ENCODE measurements around the gene NCAM2.

GRCh38 chr21:21387916-21388315, 389.7 kb downstream of the NCAM2 start:
- TF ChIP-seq USF2 (IDR thresholded peaks at IDR 0.05; ENCODE audit: low read depth, low read length) = no peak
- no peak for TF ChIP-seq FOS (IDR thresholded peaks at IDR 0.05; ENCODE audit: low read depth, low read length)
- no peak for TF ChIP-seq RAD21 (IDR thresholded peaks at IDR 0.05; ENCODE audit: low read length)
- no peak for TF ChIP-seq POLR2A (IDR thresholded peaks at IDR 0.05; ENCODE audit: low read depth, low read length)
- no peak for TF ChIP-seq CTCF (conservative IDR thresholded peaks at IDR 0.05; ENCODE audit: low read depth, low read length)
- no peak for TF ChIP-seq MAZ (IDR thresholded peaks at IDR 0.05; ENCODE audit: borderline replicate concordance, low read depth, low read length)
- no peak for TF ChIP-seq MAFK (IDR thresholded peaks at IDR 0.05; ENCODE audit: low read depth, low read length)
- TF ChIP-seq RFX5 (IDR thresholded peaks at IDR 0.05; ENCODE audit: low read depth, low read length) = no peak
- no peak for TF ChIP-seq RCOR1 (IDR thresholded peaks at IDR 0.05; ENCODE audit: insufficient replicate concordance, low read length)
- no peak for TF ChIP-seq ELK1 (IDR thresholded peaks at IDR 0.05; ENCODE audit: borderline replicate concordance, low read depth, low read length)
- TF ChIP-seq CHD1 (IDR thresholded peaks at IDR 0.05; ENCODE audit: low read depth, low read length) = no peak
- TF ChIP-seq SMC3 (IDR thresholded peaks at IDR 0.05; ENCODE audit: low read depth, low read length) = no peak
